Epidermal melanocyte (primary cell): ENCODE measurements around the gene JUND.

Source experiments
- DNase-seq: peaks from one replicate; pipeline ENCODE4 v3.0.0; 2011; ENCODE audit warnings: low spot score; ENCODE audit not compliant: insufficient read length

The JUND gene

GRCh38 chr19:18269070-18269723, 12.2 kb downstream of the JUND start:
- no peak for DNase-seq

- DNase-seq, result no peak
Observed at GRCh38 chr19:18266771-18267686, 14.4 kb downstream of the JUND start.

- no peak for DNase-seq
Observed at GRCh38 chr19:18265582-18265981, 15.8 kb downstream of the JUND start.

- DNase-seq, result no peak
Observed at GRCh38 chr19:18264971-18265540, 16.4 kb downstream of the JUND start.

- DNase-seq, result no peak
Observed at GRCh38 chr19:18264137-18264854, 17.1 kb downstream of the JUND start.

- no peak for DNase-seq
Observed at GRCh38 chr19:18263324-18264136, 17.9 kb downstream of the JUND start.

GRCh38 chr19:18262917-18263316, 18.5 kb downstream of the JUND start:
- DNase-seq, result no peak

GRCh38 chr19:18262144-18262543, 19.3 kb downstream of the JUND start:
- no peak for DNase-seq

- DNase-seq, result no peak
Observed at GRCh38 chr19:18261474-18261873, 19.9 kb downstream of the JUND start.

- no peak for DNase-seq
Observed at GRCh38 chr19:18259893-18260292, 21.5 kb downstream of the JUND start.

GRCh38 chr19:18257503-18258470, 23.6 kb downstream of the JUND start:
- DNase-seq, result no peak

GRCh38 chr19:18254546-18255503, 26.6 kb downstream of the JUND start:
- no peak for DNase-seq

- no peak for DNase-seq
Observed at GRCh38 chr19:18253716-18254115, 27.7 kb downstream of the JUND start.

GRCh38 chr19:18253130-18253529, 28.3 kb downstream of the JUND start:
- DNase-seq, result no peak

- no peak for DNase-seq
Observed at GRCh38 chr19:18252370-18252717, 29.1 kb downstream of the JUND start.

- peak; percentile 90 for DNase-seq
Observed at GRCh38 chr19:18251587-18252369, 29.6 kb downstream of the JUND start.

GRCh38 chr19:18249834-18250233, 31.6 kb downstream of the JUND start:
- no peak for DNase-seq

GRCh38 chr19:18245297-18245696, 36.1 kb downstream of the JUND start:
- no peak for DNase-seq
